CD4-positive, alpha-beta T cell treated with Interleukin-2 at 100 ng/mL for 4 hours (primary cell): ENCODE data around the gene PRR14.
A peak's percentile ranks its signal among the peaks of the same experiment; 100 is the strongest.

ENCODE experiments used
- DNase-seq: peaks from one replicate; pipeline ENCODE4 v3.0.0-alpha.2; 2020; ENCODE audit warnings: low spot score

Gene PRR14

DNA sequence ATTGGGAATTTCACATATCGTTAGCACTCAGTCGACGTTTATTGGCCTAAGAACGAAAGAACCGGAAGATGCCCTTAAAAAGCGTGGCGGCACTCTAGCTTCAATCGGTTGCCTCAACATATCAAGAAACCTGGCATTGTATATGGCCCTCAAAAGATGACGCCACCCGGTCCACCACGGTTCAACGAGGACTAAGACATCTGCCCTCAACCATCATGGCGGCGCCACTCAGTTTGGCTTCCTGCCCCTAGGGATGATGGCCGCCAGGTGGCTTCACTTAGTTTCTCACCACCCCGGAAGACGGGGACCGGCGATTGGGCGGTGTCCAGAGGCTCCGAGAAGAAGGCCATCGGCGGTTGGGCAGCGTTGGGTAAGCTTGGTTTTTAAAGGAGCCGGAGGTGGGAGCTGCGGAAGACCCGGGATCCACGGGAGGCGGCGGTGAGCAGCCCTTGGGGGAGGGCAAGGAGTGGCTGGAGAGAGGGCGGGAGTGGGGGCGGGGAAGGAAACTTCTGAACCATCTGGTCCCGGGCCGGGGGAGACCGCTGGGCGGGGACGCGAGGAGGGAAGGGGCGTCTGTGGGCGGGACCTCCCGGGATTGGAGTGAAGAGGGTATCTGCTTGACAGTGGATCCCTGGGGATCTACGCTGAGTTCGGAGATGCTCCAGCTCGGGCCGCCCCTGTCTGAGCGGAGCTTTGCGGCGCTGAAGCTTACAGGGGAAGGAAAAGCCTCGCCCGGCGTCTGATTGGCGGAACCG, at the start of gene PRR14:
PRR14 (plus strand) TSS at position 592 of the 755 bp plus-strand sequence. CDS start 686 bp downstream, outside the sequence.
- DNase-seq, result peak; percentile 100

DNA sequence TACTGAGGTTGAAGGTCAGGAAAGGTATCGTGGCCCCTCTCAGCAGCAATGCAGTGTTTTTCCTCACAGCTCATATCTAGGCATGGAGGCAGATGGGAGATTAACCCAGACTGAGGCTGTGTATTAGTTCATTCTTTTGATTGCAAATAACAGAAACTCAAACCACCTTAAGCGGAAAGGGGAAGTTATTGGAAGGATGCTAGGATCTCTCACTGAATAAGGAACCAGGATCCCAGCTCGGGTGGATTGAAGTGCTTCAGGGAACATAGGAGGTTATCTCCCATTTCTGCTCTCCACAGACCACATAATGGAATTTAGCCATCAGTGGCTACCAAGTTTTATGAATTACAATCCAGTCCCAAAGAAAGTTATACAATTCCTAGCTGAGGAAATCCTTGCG, 48.8 kb upstream of the PRR14 start:
- DNase-seq, result no peak

DNA sequence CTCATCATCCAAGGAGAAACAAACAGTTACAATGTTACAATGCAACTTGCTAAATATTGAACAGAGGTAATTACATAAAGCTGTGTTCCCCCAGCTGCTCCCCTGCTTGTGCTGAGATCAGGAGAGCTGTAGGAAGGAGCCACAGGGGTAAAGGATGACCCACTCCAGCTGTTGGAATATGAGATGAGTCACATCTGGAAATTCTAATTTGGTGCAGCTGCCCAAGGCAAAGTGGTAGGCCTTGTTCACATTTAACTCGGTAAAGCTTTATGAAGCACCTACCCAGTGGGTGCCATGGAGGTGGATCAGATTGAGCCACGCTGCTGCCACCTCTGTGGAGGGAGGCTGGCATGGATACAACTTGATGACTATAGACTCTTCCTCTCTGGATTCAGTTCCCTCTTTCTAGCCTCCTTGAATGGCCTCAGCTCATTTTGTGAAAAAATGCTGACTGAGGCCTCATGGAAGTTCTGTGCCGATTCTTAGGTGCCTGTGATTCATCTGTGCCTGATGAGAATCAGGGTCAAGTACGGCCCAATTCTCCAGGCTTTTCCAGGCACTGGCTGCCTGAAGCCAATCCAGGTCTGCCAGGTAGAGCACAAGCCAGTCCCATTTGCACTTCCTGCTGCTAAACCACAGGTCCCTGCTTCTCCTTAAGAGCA, 48.0 kb upstream of the PRR14 start:
- no peak for DNase-seq

DNA sequence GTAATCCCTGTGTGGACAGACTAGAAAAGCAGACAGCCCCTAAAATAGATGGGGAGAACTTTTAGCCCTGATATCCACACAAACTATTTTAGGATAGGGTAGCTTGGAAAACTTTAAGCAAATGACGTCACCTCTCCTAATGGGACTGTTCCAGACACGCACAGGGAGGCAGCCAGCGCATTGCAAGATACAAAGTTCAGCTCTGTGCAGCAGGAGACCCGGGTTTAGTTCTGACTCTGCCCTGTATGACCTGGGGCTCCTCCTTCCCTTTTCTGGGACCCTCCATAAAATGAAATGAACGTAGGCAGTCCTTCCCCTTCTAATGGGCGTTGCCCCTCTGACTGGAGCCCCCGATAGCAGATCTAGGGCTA, 46.8 kb upstream of the PRR14 start:
- no peak for DNase-seq

DNA sequence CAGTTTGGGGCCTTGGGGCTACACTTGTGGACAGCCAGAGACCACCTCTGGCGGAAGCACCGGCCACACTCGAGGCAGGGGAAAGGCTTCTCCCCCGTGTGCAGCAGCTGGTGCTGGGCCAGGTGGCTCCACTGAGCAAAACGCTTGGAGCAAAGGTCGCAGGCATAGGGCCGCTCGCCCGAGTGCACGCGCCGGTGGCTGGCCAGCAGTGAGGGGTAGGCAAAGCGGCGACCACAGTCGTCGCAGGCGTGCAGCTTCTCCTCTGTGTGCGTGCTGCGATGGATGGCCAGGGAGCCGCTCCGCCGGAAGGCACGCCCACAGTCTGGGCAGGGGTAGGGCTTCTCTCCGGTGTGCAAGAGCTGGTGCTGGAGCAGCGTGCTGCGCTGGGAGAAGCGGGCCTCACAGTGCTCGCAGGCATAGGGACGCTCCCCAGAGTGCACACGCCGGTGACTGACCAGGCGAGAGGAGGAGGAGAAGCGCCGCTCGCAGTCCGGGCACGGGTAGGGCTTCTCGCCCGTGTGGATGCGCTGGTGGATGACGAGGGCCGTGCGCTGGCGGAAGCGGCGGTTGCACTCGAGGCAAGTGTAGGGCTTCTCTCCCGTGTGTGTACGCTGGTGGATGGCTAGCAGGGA, 46.3 kb upstream of the PRR14 start:
- DNase-seq, result no peak

DNA sequence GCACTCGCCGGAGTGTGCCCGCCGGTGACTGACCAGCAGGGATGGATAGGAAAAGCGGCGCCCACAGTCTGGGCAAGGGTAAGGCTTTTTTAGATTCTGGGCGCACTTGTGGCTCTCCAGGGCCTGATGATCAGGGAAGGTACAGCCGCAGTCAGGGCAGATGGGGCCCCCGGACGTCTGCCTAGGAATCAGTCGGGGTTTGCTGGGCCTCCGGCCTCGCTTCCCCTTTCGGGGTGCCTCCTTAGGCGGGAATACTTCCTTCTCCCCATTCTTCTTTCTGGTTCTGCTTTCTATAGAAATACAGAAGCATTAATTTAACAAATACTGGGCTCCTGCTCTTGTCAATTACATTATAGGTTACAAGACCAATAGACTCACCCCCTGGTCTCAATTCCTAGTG, 45.6 kb upstream of the PRR14 start:
- no peak for DNase-seq

DNA sequence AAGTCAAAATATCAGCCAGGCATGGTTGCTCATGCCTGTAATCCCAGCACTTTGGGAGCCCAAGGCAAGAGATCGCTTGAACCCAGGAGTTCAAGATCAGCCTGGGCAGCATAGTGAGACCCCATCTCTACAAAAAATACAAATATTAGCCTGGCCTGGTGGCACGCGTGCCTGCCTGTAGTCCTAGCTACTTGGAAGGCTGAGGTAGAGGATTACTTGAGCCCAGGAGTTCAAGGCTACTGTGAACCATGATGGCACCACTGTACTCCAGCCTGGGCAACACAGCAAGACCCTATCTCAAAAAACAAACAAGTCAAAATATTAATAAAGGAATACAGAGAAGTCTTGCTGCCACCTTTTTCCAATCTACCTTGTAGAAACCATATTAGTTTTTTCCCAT, 44.8 kb upstream of the PRR14 start:
- DNase-seq, result no peak

DNA sequence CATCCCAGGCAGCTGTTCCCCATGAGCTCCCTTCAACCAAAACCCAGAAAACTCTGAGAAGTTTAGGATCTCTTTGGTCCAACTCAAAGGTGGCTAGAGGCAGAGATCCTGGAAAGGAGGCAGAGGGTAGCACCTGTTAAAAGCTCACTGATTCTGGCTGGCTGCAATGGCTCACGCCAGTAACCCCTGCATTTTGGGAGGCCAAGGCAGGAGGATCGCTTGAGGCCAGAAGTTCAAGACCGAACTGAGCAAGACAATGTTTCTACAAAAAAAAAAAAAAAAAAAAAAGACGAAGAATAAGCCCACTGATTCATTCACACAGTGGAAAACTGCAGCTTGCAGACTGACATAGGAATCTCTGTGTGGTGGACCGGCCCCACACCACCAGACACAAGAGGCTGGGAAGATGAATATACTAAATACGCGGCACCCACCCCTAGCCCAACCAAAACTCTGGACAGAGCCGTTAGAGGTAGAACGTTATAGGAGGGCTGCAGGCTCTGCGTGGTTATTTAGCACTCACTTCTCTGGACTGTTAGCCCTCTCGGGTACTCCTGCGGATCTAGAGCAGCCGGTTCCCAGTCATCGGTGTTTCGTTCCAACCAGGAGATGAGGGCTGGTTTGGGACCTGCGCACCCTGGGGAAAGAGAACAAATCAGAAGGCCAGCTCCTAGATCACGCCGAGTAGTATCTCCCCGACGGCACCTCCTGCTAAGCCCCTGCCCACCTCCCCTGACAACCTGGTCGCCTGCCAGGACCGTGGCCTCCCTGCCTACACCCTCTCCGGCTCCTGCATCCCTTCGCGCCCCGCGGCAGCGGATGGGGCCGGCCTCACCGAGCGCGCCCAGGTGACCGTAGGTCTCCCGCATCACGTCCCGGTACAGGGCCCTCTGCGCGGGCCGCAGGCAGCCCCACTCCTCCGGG, 41.5 kb upstream of the PRR14 start:
- DNase-seq, result no peak

DNA sequence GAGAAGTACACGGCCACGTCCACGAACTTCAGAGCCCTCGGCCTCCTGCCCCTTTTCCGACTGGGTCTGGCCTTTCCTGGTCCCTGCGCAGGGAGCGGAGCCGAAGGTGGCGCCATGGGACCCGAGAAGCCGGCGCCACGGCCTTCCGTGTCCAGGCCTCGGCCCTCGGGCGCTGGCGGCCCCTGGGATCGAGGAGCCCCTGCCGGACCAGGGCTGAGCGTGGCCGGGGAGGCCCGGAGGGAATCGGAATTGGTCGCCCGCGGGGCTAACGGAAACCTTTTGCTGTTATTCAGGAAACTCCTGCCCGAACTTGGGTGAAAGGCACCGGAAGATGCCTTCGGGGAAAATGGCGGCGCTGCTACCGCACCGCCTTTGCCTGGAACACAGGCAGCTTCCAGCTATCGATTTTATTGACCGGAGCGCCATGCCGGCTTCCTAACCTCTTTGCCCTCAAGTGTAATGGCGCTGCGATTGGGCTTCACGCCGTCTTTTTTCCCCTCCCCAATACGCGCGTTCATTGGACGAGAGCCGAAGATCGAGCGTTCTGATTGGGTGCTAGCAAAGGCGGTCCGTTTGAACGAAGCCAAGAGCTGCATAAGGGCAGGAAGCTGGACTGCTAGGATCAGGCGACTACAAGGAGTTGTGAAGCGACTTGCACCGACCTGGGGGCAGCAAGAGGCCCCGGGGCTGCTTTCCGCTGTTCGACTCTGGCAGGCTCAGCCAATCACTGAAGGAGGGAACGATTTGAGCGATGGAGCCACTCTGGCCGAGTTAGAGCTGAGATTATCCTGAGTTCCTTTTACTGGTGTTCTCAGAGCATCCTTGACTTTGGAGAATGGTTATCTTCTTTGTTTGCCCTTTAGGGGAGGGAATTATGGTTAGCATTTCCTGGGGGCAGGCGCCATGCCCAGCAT, 40.6 kb upstream of the PRR14 start, which contains the start of gene ZNF689:
ZNF689 (minus strand) TSS at position 464 of the 914 bp plus-strand sequence; CDS start at position 116, 348 bp downstream.
- peak; percentile 97 for DNase-seq

DNA sequence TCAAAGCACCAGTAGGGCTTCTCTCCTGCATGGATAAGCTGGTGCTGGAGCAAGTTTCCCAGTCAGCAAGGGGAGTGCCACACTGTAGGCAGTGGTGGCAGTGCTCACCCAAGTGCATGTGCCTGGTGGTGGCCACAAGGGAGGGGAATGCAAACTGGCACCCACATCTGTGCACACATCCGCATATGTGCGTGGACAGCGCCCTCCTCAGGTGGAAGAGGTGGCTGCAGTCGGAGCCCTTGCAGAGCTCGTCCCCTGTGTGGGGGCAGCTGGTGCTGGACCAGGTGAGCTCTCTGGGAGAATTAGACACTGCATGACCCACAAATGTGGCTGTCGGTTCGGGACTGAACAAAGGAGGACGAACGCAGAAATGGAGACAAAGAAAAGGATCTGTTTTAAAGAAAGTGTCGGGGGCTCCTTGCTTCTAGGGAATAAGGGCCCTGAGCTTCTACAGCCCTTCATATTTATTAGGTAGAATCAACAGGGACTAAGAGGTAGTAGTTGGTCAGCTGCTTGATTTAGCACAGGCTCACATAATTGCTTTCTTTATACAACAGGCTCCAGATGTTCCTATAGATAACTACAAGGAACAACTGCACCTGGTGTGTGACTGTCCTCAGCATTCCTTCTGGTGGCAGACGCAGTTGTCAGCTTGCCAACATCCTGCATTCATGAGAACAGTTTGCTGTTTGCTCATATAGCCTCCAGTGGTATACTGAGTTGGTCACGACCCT, 35.2 kb upstream of the PRR14 start:
- DNase-seq, result peak; percentile 66

DNA sequence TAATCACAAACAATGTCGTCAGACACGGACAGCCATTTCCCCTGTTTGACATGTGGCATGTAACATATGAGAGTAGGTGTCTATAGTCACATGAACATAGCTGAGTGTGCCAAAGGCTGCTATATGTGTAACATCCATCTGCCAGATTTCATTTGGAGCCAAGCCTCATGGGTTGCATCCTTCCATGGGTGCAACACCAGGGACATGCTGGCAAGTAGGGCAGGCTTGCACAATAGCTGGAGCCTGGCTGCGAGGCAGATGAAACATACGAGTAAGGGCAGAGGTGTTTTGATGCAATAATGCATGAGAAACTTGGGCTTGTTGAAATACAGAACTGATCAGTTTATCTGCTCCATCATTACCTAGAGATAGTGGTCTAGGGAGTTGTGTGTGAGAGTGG, 31.6 kb upstream of the PRR14 start:
- no peak for DNase-seq

DNA sequence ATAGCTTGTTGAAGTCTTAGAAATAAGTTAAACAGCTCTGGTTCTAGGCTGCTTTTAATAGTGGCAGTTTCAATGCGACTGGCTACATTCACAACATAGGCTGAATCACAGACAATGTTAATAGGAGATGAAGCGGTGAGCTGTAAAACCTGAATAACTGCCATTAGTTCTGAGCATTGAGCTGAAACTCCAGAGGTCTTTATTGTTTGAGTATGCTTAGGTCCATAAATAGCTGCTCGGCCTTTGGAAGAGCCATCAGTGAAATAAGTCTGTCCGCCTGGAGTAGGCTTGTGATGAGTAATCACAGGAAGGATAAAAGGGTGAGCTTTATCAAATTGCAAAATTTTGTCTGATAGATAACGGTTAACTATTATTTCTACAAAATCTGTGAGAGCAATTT, 31.1 kb upstream of the PRR14 start:
- DNase-seq, result no peak

DNA sequence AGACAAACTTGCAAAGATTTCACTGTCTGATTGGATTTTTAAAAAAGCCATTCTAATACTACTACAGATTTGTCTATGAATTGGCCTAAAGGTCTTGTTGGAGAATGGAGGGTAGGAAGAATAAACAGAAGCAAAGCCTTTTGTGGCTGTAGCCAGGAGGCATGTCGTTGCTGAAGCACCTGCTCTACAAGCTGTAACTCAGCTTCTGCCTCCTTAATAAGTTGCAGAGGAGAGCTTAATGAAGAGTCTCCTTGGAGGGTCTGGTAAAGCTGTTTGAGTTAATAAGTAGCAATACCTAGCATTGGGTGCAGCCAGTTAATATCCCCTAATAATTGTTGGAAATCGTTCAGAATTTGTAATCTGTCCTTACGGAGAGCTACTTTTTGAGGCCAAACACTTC, 30.6 kb upstream of the PRR14 start:
- no peak for DNase-seq

DNA sequence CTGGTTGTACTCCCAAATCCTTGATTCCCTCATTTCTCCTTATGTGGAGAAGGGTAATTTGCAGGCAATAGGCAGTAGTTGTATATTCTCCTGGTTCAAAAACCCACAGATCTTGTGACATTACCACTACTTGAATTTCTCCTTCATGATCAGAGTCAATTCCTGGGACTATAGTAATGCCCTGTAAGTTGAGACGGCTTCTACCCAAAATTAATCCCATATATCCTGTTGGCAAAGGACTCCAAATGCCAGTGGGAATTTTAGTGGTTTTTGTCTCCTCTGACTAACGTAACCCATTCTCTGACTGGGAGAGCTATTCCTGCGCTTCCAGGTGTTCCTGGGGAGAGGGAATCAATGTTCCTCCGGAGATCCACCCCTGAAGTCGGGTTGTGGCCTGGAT, 29.0 kb upstream of the PRR14 start:
- no peak for DNase-seq

DNA sequence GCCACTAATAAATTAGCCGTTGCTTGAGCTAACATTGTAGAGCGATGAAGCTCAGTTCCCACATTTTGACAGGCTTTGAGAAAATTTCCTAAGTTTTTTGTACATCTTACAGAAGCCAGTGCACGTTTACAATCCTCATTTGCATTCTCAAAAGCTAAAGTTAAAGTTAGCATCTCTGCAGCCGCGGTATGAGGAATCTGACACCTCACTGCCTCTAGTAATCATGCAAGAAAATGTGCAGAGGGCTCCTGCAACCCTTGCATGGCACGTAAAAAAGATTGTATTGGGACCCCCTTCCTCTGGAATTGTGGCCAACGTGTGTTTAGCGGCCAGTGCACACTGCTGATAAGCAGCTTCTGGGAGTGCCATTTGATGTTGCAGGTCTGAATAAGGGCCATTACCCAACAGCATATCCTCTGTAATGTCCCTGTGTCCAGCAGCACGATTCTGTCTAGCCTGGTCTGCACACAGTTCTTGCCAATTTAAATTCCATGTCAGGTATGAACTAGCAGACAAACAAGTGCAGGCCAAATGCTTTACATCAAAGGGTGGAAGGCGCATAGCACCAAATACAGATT, 28.2 kb upstream of the PRR14 start:
- no peak for DNase-seq

DNA sequence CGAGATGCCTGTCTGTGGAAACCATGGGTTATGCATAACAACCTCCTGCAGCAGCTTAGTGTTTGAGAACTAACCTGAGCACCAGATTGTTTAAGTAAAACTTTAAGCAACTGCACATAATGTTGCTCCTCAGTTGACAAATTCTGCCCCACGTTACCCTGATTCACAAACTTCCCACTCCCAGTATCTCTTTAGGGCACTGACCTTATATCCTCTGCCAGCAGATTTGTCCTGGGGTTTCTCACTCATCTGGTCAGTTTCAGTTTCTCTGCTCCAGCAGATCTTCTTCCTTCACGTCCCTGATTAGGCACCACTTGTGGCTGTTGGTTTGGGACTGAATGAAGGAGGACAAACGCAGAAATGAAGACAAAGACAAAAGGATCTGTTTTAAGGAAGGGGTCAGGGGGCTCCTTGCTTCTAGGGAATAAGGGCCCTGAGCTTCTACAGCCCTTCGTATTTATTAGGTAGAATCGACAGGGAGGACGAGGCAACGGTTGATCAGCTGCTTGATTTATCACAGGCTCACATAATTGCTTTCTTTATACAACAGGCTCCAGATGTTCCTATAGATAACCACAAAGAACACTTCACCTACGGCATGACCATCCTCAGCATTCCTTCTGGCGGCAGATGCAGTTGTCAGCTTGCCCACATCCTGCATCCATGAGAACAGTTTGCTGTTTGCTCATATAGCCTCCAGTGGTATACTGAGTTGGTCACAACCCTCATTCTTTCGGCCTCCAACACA, 27.1 kb upstream of the PRR14 start:
- no peak for DNase-seq

DNA sequence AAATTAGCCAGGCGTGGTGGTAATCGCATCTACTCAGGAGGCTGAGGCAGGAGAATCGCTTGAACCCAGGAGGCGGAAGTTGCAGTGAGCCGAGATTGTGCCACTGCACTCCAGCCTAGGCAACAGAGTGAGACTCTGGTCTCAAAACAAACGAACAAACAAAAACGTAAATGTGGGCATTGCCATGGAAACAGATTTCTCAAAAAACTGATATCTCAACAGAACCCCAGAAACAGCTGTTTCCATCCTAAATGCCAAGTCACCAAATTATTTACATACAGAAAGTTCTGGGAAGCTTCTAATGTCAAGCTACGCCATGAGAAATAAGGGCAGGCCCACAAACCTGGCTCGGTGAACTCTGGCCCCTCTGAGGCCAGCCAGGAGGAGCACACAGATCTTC, 24.5 kb upstream of the PRR14 start:
- no peak for DNase-seq

DNA sequence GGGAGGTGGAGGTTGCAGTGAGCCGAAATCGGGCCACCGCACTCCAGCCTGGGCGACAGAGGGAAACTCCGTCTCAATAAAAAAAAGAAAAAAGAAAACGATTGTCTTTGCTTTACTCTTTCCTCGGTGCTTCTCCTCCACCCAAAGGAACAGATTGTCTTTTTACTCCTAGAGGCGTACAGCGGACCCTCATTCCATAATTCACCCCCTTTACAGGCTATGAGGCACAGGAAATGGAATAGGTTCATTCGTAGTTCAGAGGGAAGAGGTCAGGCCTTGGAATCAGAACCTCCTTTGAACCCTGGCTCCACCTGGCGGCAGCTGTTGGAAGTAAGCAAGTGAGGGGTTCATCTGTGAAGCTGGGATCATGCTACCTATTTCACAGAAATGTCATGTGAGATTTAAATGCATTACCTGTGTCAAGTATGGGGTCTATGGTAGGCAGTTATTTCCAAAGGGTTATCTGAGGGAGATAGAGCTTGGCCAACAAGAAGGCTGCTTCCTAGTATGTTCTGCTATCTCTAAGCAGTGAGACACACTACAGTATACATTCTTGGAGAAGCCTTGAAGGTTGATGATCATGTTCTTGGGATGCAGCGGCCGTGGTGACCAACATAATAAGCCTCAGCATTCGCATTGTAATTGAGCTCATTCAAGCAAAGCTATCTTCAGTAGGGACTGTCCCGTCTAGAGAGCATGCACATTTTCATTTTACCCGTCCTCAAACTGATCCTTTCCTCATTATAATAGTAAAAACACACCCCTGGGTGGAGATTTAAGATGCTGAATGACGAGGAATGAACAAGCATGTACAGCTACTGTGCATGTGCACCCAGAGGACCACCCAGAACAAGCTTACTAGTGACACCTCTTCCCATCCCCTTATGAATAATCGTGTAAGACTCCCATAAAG, 21.9 kb upstream of the PRR14 start:
- DNase-seq, result peak; percentile 86
